WTC11 (cell line): ENCODE data around the gene SLC17A5.

ENCODE experiments used
- JUN ChIP-seq: sonication (generic); formaldehyde crosslinking; IDR thresholded peaks from 2 replicates; pipeline ENCODE4 v1.8.0; 2023; ENCODE audit warnings: mild to moderate bottlenecking, missing genetic modification reagents
- NR3C1 ChIP-seq: sonication (generic); formaldehyde crosslinking; conservative IDR thresholded peaks from 2 replicates; pipeline ENCODE4 v1.8.1; 2023; ENCODE audit warnings: low read depth, mild to moderate bottlenecking, missing genetic modification reagents
- TF ChIP-seq, protein P1 (sequence below): fragments of 200-600 bp; IDR thresholded peaks from 2 replicates; pipeline ENCODE4 v1.8.0; 2022; ENCODE audit warnings: antibody characterized with exemption

DNA sequence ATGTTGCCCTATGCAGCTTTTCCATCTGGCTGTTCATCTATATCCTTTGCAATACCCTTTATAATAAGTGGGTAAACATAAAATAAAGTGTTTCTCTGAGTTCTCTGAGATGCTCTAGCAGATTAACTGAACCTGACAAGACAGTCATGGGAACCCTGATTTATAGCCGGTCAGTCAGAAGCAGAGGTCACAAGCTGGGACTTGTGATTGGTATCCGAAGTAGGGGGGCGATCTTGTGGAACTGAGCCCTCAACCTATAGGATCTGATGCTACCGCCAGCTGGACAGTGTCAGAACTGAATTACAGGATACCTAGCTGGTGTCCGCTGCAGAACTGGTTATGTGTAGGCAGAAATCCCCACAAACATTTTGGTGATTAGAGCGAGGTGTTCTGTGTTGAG lies 39.0 kb downstream of the SLC17A5 start:
- TF ChIP-seq, protein P1, sequence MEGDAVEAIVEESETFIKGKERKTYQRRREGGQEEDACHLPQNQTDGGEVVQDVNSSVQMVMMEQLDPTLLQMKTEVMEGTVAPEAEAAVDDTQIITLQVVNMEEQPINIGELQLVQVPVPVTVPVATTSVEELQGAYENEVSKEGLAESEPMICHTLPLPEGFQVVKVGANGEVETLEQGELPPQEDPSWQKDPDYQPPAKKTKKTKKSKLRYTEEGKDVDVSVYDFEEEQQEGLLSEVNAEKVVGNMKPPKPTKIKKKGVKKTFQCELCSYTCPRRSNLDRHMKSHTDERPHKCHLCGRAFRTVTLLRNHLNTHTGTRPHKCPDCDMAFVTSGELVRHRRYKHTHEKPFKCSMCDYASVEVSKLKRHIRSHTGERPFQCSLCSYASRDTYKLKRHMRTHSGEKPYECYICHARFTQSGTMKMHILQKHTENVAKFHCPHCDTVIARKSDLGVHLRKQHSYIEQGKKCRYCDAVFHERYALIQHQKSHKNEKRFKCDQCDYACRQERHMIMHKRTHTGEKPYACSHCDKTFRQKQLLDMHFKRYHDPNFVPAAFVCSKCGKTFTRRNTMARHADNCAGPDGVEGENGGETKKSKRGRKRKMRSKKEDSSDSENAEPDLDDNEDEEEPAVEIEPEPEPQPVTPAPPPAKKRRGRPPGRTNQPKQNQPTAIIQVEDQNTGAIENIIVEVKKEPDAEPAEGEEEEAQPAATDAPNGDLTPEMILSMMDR: no peak
- TF ChIP-seq NR3C1 (CRISPR knock-in tag) (no peak), JUN (CRISPR knock-in tag) (no peak)
